Natural killer cell (primary cell): Measurements from ENCODE around the gene CDH8. TPM values are rescaled to one million over a fixed set of nuclear protein-coding genes. Genes with fewer than 3 reads are reported as not detected.

Source experiments
- ATAC-seq, 3 donors: fragments of 150-1000 bp in 2 of 3; fragments of 200-7000 bp in 1 of 3; cut with Tn5 transposase; 1 replicate in 1 of 3; 2 replicates in 2 of 3; pipeline ENCODE4 v1.10.0; 2021; ENCODE audit warnings: mild to moderate bottlenecking in 2 of 3, moderate library complexity in 2 of 3
- DNase-seq, 2 donors: peaks; one replicate each; pipeline versions ENCODE4 v3.0.0 to v3.0.0-alpha.2; 2013 to 2021; ENCODE audit warnings: mixed read lengths in 1 of 2
- H3K27ac ChIP-seq: one replicate; pipeline ENCODE4 v1.5.1; 2013; ENCODE audit warnings: mild to moderate bottlenecking, low read length
- H3K27me3 ChIP-seq: one replicate; pipeline ENCODE4 v1.6.1; 2013; ENCODE audit warnings: low read length; ENCODE audit not compliant: control insufficient read depth, insufficient read depth
- H3K36me3 ChIP-seq: one replicate; pipeline ENCODE4 v1.6.1; 2013; ENCODE audit warnings: low read length; ENCODE audit not compliant: control insufficient read depth, insufficient read depth
- H3K4me1 ChIP-seq: one replicate; pipeline ENCODE4 v1.6.1; 2013; ENCODE audit warnings: low read length; ENCODE audit not compliant: control insufficient read depth, insufficient read depth
- H3K4me3 ChIP-seq: one replicate; pipeline ENCODE4 v1.5.1; 2013; ENCODE audit warnings: low read length
- H3K9me3 ChIP-seq: one replicate; pipeline ENCODE4 v1.6.1; 2013; ENCODE audit warnings: low read length; ENCODE audit not compliant: control insufficient read depth, insufficient read depth
- H3K27ac Mint-ChIP-seq, 2 donors: one replicate each; pipeline ENCODE4 v1.8.0; 2022; ENCODE audit warnings: mild to moderate bottlenecking in 2 of 2, mixed read lengths in 2 of 2, moderate library complexity in 1 of 2
- H3K27me3 Mint-ChIP-seq, 2 donors: one replicate each; pipeline ENCODE4 v1.8.0; 2022; ENCODE audit warnings: low read depth in 2 of 2, mixed read lengths in 2 of 2
- H3K36me3 Mint-ChIP-seq: one replicate; pipeline ENCODE4 v1.8.0; 2022; ENCODE audit warnings: mixed read lengths
- H3K4me1 Mint-ChIP-seq, 2 donors: one replicate each; pipeline ENCODE4 v1.8.0; 2022; ENCODE audit warnings: mixed read lengths in 2 of 2
- H3K4me3 Mint-ChIP-seq: one replicate; pipeline ENCODE4 v1.8.0; 2022; ENCODE audit warnings: mild to moderate bottlenecking, moderate library complexity, mixed read lengths
- H3K9me3 Mint-ChIP-seq, 2 donors: one replicate each; pipeline ENCODE4 v1.8.0; 2022; ENCODE audit warnings: mixed read lengths in 2 of 2
- WGBS: methylation state at CpG from one replicate; pipeline ENCODE4 v1.1.7; 2013; ENCODE audit warnings: missing lambda C conversion rate; ENCODE audit not compliant: insufficient coverage; 5-methylcytosine and 5-hydroxymethylcytosine counted together
- intact Hi-C: fragments of 100-400 bp; cut with micrococcal nuclease; formaldehyde crosslinking; loops from one replicate; pipeline ENCODE4 v1.14.2; 2022
- total RNA-seq, 4 donors: library from RNA; stranded (reverse); fragments of 120-200 nt in 1 of 4; gene quantifications; one replicate each; pipeline versions ENCODE4 v1.2.3 to v1.2.4, GENCODE V29; 2013 to 2022
- TF ChIP-seq, protein P1 (sequence below): fragments of 200-600 bp; IDR thresholded peaks from one replicate; pipeline ENCODE4 v1.8.0; 2022; ENCODE audit warnings: antibody characterized with exemption

Gene CDH8
- total RNA-seq, 3 donors from 2014 or later (not counting 1 experiment from before 2014, with no cell fraction given), result not detected

GRCh38 chr16:62010186-62010585, 26.1 kb downstream of the CDH8 start:
- no peaks in the 10 kb centered on the region for H3K36me3 Mint-ChIP-seq
- no peak for ATAC-seq
- WGBS, result 89% methylated on average over 3 of the region's 4 CpGs

DNA sequence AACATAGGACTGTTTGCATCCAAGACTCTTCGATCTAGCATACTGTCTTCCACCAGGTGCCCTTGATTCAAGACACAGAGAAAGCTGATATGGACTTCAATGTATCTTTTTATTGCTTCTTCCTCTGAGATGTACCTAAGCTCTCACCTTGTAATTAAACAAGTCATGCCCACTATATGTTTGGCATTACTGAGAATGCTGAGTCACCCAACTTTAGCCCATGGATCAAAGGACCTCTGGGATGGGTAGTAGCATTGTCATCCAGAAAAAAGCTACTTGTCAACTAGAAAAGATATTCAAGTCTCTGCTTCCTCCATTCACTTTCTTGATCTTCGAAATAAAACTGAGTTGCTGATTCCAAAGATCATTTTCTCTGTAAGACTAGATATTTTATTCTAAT, 37.8 kb downstream of the CDH8 start:
- peaks cover 6 to 7% of the 10 kb centered on the region in 2 donors for H3K9me3 Mint-ChIP-seq
- Histone ChIP-seq H3K27me3 (no peaks in the 10 kb centered on the region), H3K36me3 (no peaks in the 10 kb centered on the region), H3K9me3 (no peaks in the 10 kb centered on the region), H3K4me3 (no peak overlapping the region), H3K27ac (no peak overlapping the region), H3K4me1 (no peaks in the 10 kb centered on the region)
- intact Hi-C loops, result no loop called here
- H3K4me1 Mint-ChIP-seq, result no peaks in the 10 kb centered on the region
- H3K27ac Mint-ChIP-seq, result no peak overlapping the region
- no peak for DNase-seq
- no peaks in the 10 kb centered on the region for H3K36me3 Mint-ChIP-seq
- no peak for ATAC-seq
- WGBS, result 67% methylated on average over 1 of the region's 2 CpGs
- no peaks in the 10 kb centered on the region for H3K27me3 Mint-ChIP-seq
- no peak overlapping the region for H3K4me3 Mint-ChIP-seq
- TF ChIP-seq, protein P1, sequence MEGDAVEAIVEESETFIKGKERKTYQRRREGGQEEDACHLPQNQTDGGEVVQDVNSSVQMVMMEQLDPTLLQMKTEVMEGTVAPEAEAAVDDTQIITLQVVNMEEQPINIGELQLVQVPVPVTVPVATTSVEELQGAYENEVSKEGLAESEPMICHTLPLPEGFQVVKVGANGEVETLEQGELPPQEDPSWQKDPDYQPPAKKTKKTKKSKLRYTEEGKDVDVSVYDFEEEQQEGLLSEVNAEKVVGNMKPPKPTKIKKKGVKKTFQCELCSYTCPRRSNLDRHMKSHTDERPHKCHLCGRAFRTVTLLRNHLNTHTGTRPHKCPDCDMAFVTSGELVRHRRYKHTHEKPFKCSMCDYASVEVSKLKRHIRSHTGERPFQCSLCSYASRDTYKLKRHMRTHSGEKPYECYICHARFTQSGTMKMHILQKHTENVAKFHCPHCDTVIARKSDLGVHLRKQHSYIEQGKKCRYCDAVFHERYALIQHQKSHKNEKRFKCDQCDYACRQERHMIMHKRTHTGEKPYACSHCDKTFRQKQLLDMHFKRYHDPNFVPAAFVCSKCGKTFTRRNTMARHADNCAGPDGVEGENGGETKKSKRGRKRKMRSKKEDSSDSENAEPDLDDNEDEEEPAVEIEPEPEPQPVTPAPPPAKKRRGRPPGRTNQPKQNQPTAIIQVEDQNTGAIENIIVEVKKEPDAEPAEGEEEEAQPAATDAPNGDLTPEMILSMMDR, result no peak

More at GRCh38 chr16:62010186-62010585, 26.1 kb downstream of the CDH8 start:
- H3K4me3 Mint-ChIP-seq, result no peak overlapping the region
- H3K27me3 ChIP-seq, result no peaks in the 10 kb centered on the region
- no peak overlapping the region for H3K27ac ChIP-seq
- H3K27ac Mint-ChIP-seq, result no peak overlapping the region
- no peak overlapping the region for H3K4me3 ChIP-seq
- no peaks in the 10 kb centered on the region for H3K4me1 ChIP-seq
- H3K9me3 ChIP-seq, result no peaks in the 10 kb centered on the region
- H3K36me3 ChIP-seq, result no peaks in the 10 kb centered on the region
- H3K9me3 Mint-ChIP-seq, result peaks cover 5 to 7% of the 10 kb centered on the region in 2 donors
- intact Hi-C loops, result no loop called here
- TF ChIP-seq, protein P1, result no peak
- no peak for DNase-seq
- H3K4me1 Mint-ChIP-seq, result no peaks in the 10 kb centered on the region
- no peaks in the 10 kb centered on the region for H3K27me3 Mint-ChIP-seq

- peaks cover 3% of the 10 kb centered on the region for H3K9me3 ChIP-seq
- Mint-ChIP-seq H3K36me3 (no peaks in the 10 kb centered on the region), H3K27me3 (no peaks in the 10 kb centered on the region), H3K9me3 (peaks cover 0 to 15% of the 10 kb centered on the region in 2 donors), H3K27ac (no peak overlapping the region), H3K4me1 (no peaks in the 10 kb centered on the region), H3K4me3 (no peak overlapping the region)
- DNase-seq (no peak), ATAC-seq (no peak)
- H3K4me1 ChIP-seq, result no peaks in the 10 kb centered on the region
- no peaks in the 10 kb centered on the region for H3K27me3 ChIP-seq
- intact Hi-C loops, result no loop called here
- TF ChIP-seq, protein P1, result no peak
- no peak overlapping the region for H3K4me3 ChIP-seq
- H3K36me3 ChIP-seq, result no peaks in the 10 kb centered on the region
- WGBS, result 88% methylated on average over 2 of the region's 3 CpGs
- H3K27ac ChIP-seq, result no peak overlapping the region
These were observed 43.1 kb downstream of the CDH8 start for GRCh38 chr16:61993108-61993507.

DNA sequence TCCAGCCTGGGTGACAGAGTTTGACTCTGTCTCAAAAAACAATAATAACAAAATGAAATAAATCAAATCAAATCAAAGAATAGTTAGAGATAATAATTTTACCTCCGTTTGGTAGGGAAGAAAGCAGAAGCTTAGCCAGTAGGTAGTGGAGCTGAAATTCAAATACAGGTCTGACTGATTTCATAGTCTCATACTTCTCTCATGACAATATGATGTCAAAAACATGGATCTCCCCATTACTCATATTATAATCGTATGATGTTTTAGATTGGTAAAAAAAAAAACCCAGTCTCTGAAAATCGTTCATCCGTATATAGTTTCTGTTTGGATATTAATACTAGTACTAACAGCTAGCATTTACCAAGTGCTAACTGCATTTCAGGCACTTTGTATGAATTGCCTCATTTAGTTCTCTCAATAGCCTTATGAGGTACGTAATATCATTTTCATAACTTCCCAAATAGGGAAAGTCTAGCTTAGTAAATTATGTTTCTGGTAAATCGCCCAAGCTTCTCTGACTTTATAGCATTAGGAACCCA, 48.7 kb downstream of the CDH8 start:
- H3K4me1 Mint-ChIP-seq, result no peaks in the 10 kb centered on the region
- H3K27ac ChIP-seq, result no peak overlapping the region
- WGBS, result 100% methylated on average over 1 of the region's 6 CpGs
- H3K36me3 ChIP-seq, result no peaks in the 10 kb centered on the region
- DNase-seq (no peak), ATAC-seq (no peak)
- H3K9me3 ChIP-seq, result peaks cover 4% of the 10 kb centered on the region
- H3K9me3 Mint-ChIP-seq, result peaks cover 3 to 13% of the 10 kb centered on the region in 2 donors
- no peaks in the 10 kb centered on the region for H3K4me1 ChIP-seq
- H3K4me3 Mint-ChIP-seq, result no peak overlapping the region
- H3K4me3 ChIP-seq, result no peak overlapping the region
- no peaks in the 10 kb centered on the region for H3K27me3 ChIP-seq
- intact Hi-C loops, result no loop called here
- H3K36me3 Mint-ChIP-seq, result no peaks in the 10 kb centered on the region
- TF ChIP-seq, protein P1, result no peak
- no peak overlapping the region for H3K27ac Mint-ChIP-seq
- no peaks in the 10 kb centered on the region for H3K27me3 Mint-ChIP-seq
